Central memory CD8-positive, alpha-beta T cell (primary cell): ENCODE data around the gene PLEKHH2.

Experiments
- ATAC-seq: fragments of 150-1000 bp; cut with Tn5 transposase; replicated peaks from 2 replicates; pipeline ENCODE4 v1.10.0; 2022; ENCODE audit warnings: mild to moderate bottlenecking, moderate FRiP score, moderate number of reproducible peaks; ENCODE audit not compliant: poor library complexity, severe bottlenecking; ENCODE audit errors: extremely low read depth
- DNase-seq, 2 donors: peaks; one replicate each; pipeline ENCODE4 v3.0.0; 2021; ENCODE audit warnings: low spot score in 2 of 2
- H3K27ac Mint-ChIP-seq: one replicate; pipeline ENCODE4 v1.8.0; 2022; ENCODE audit warnings: low read depth, mild to moderate bottlenecking, moderate library complexity, mixed read lengths
- H3K27me3 Mint-ChIP-seq: one replicate; pipeline ENCODE4 v1.8.0; 2022; ENCODE audit warnings: mixed read lengths
- H3K36me3 Mint-ChIP-seq: one replicate; pipeline ENCODE4 v1.8.0; 2022; ENCODE audit warnings: mild to moderate bottlenecking, moderate library complexity, mixed read lengths; ENCODE audit not compliant: insufficient read depth
- H3K4me1 Mint-ChIP-seq: one replicate; pipeline ENCODE4 v1.8.0; 2022; ENCODE audit warnings: mixed read lengths
- H3K4me3 Mint-ChIP-seq: one replicate; pipeline ENCODE4 v1.8.0; 2022; ENCODE audit warnings: mild to moderate bottlenecking, moderate library complexity, mixed read lengths
- H3K9me3 Mint-ChIP-seq: one replicate; pipeline ENCODE4 v1.8.0; 2022; ENCODE audit warnings: mixed read lengths

The PLEKHH2 gene

DNA sequence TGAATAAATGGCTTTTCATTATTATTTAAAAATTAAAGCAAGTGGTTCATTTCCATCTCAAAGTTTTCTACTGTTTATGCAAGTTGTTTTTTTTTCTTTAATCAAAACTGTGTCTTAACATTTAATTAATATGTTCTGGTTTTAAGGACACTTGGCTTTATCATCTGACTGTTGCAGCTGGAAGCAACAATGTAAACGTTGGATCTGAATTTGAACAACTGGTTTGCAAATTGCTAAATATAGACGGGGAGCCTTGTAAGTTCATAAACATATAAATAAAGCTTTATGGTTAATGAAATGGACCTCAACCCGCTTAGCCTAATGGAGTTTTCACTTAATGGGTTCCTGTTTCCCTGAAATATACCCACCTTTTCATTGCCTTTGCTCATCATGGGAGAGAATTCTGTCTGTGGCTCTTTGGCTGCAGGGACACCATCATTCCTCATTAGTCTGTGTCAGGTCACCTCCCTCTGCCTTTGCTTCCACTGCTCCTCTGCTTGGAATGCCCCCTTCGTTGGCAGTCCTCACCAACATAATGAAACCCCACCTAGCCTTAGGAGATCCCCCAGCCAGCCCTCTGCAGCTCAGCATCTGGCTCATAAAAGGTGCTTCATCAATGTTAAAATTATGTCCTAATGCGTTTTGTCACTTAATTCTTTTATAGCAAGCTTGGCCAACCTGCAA lies 92.6 kb downstream of the PLEKHH2 start:
- DNase-seq, result no peak
- ATAC-seq, result no peak
- H3K4me3 Mint-ChIP-seq, result no peak overlapping the region

DNA sequence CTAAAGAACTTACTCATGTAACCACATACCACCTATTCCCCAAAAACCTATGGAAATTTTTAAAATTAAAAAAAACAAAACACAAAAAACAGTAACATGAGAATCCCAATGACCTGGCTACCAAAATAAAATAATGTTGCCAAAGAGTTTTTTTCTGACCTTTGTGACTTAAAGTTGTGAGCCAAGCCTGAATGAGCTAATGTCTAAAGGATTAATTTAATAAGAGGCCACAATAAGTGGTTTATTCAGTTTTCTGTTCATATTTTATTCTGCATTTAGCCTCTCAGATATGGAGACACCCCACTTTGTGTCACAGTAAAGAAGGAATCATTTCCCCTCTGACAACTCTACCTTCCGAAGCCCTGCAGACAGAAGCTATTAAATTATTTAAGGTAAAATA lies 94.2 kb downstream of the PLEKHH2 start:
- H3K36me3 Mint-ChIP-seq, result no peaks in the 10 kb centered on the region
- H3K4me1 Mint-ChIP-seq, result no peaks in the 10 kb centered on the region
- no peak overlapping the region for H3K4me3 Mint-ChIP-seq
- no peaks in the 10 kb centered on the region for H3K9me3 Mint-ChIP-seq
- DNase-seq (no peak), ATAC-seq (no peak)
- peaks cover 7% of the 10 kb centered on the region for H3K27me3 Mint-ChIP-seq
- H3K27ac Mint-ChIP-seq, result no peak overlapping the region

More for the DNA sequence above, 92.6 kb downstream of the PLEKHH2 start:
- no peaks in the 10 kb centered on the region for H3K36me3 Mint-ChIP-seq
- H3K4me1 Mint-ChIP-seq, result no peaks in the 10 kb centered on the region
- no peak overlapping the region for H3K27ac Mint-ChIP-seq
- no peaks in the 10 kb centered on the region for H3K9me3 Mint-ChIP-seq
- H3K27me3 Mint-ChIP-seq, result no peaks in the 10 kb centered on the region

DNA sequence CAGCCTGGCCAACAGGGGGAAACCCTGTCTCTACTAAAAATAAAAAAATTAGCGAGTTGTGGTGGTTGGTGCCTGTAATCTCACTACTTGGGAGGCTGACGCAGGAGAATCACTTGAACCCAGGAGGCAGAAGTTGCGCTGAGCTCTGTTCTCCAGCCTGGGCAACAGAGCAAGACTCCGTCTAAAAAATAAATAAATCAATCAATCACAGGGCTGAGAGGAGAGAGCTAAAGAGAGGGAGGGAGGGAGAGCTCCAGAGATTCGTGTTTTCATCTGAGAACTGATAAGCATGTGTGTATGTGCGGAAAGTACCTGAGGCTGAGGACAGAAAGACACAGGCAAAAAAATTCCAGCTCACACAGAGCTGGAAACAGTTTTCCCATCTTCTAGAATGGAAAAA lies 99.6 kb downstream of the PLEKHH2 start:
- Mint-ChIP-seq H3K4me1 (no peaks in the 10 kb centered on the region), H3K27ac (no peak overlapping the region), H3K27me3 (peaks cover 20% of the 10 kb centered on the region), H3K36me3 (no peaks in the 10 kb centered on the region), H3K9me3 (no peaks in the 10 kb centered on the region), H3K4me3 (no peak overlapping the region)
- ATAC-seq (no peak), DNase-seq (no peak)

- H3K27ac Mint-ChIP-seq, result no peak overlapping the region
- no peak for DNase-seq
- H3K9me3 Mint-ChIP-seq, result no peaks in the 10 kb centered on the region
- no peaks in the 10 kb centered on the region for H3K36me3 Mint-ChIP-seq
- H3K27me3 Mint-ChIP-seq, result peaks cover 20% of the 10 kb centered on the region
- H3K4me3 Mint-ChIP-seq, result no peak overlapping the region
- H3K4me1 Mint-ChIP-seq, result no peaks in the 10 kb centered on the region
- ATAC-seq, result no peak
These were observed 100.2 kb downstream of the PLEKHH2 start for GRCh38 chr2:43737097-43737854.

GRCh38 chr2:43737855-43738254 lies 100.8 kb downstream of the PLEKHH2 start:
- no peaks in the 10 kb centered on the region for H3K9me3 Mint-ChIP-seq
- no peak for DNase-seq
- no peak for ATAC-seq
- H3K27me3 Mint-ChIP-seq, result peaks cover 20% of the 10 kb centered on the region
- H3K4me3 Mint-ChIP-seq, result no peak overlapping the region
- no peaks in the 10 kb centered on the region for H3K4me1 Mint-ChIP-seq
- H3K27ac Mint-ChIP-seq, result no peak overlapping the region
- no peaks in the 10 kb centered on the region for H3K36me3 Mint-ChIP-seq

DNA sequence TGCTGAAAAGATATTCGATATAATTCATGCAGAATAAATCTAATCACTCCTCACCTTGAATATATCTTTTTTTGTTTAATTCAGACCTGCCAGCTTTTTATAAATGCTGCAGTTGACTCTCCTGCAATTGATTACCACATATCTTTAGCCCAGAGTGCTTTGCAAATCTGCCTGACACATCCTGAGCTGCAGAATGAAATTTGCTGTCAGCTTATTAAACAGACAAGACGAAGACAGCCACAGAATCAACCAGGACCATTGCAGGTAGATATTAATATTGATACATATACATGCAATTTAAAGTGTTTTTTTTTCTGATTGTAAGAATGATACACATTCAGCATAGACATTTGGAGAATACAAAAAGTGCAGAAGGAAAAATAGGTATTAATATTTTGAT lies 101.2 kb downstream of the PLEKHH2 start:
- no peak overlapping the region for H3K4me3 Mint-ChIP-seq
- DNase-seq, result no peak
- no peaks in the 10 kb centered on the region for H3K36me3 Mint-ChIP-seq
- H3K27me3 Mint-ChIP-seq, result peaks cover 20% of the 10 kb centered on the region
- no peaks in the 10 kb centered on the region for H3K9me3 Mint-ChIP-seq
- H3K4me1 Mint-ChIP-seq, result no peaks in the 10 kb centered on the region
- ATAC-seq, result no peak
- H3K27ac Mint-ChIP-seq, result no peak overlapping the region

GRCh38 chr2:43743706-43744105 lies 106.6 kb downstream of the PLEKHH2 start:
- H3K9me3 Mint-ChIP-seq, result no peaks in the 10 kb centered on the region
- ATAC-seq (no peak), DNase-seq (no peak)
- H3K27ac Mint-ChIP-seq, result no peak overlapping the region
- no peaks in the 10 kb centered on the region for H3K4me1 Mint-ChIP-seq
- peaks cover 10% of the 10 kb centered on the region for H3K27me3 Mint-ChIP-seq
- no peaks in the 10 kb centered on the region for H3K36me3 Mint-ChIP-seq
- no peak overlapping the region for H3K4me3 Mint-ChIP-seq

DNA sequence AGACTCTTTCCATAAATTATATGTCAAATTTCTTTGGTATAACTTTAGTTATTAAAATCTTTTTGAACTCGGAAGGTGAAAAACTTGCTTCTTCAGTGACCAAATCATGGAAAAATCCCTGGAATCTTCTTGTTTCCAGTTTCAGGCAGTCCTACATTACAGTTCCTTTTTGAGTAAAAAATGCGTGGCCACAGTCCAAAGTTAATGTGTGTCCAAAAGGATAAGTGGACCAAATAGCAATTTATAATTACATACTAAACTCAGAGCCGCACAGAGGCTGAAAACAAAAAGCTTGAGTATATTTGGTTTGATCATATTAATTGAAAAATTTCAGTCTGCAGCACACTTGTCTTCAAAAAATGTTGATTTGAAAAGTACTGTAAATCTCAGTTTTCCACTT lies 108.4 kb downstream of the PLEKHH2 start:
- H3K9me3 Mint-ChIP-seq, result no peaks in the 10 kb centered on the region
- no peaks in the 10 kb centered on the region for H3K4me1 Mint-ChIP-seq
- no peak for ATAC-seq
- no peak overlapping the region for H3K4me3 Mint-ChIP-seq
- H3K27me3 Mint-ChIP-seq, result no peaks in the 10 kb centered on the region
- no peaks in the 10 kb centered on the region for H3K36me3 Mint-ChIP-seq
- H3K27ac Mint-ChIP-seq, result no peak overlapping the region
- DNase-seq, result no peak

- DNase-seq (no peak), ATAC-seq (no peak)
- Mint-ChIP-seq H3K4me3 (no peak overlapping the region), H3K4me1 (no peaks in the 10 kb centered on the region), H3K9me3 (no peaks in the 10 kb centered on the region), H3K27me3 (no peaks in the 10 kb centered on the region), H3K27ac (no peak overlapping the region), H3K36me3 (no peaks in the 10 kb centered on the region)
These were observed 111.3 kb downstream of the PLEKHH2 start for GRCh38 chr2:43748333-43748732.

- no peaks in the 10 kb centered on the region for H3K27me3 Mint-ChIP-seq
- H3K4me1 Mint-ChIP-seq, result no peaks in the 10 kb centered on the region
- no peak overlapping the region for H3K4me3 Mint-ChIP-seq
- DNase-seq, result no peak
- ATAC-seq, result no peak
- no peaks in the 10 kb centered on the region for H3K36me3 Mint-ChIP-seq
- H3K27ac Mint-ChIP-seq, result no peak overlapping the region
- H3K9me3 Mint-ChIP-seq, result no peaks in the 10 kb centered on the region
These were observed 112.5 kb downstream of the PLEKHH2 start for GRCh38 chr2:43749583-43749982.

DNA sequence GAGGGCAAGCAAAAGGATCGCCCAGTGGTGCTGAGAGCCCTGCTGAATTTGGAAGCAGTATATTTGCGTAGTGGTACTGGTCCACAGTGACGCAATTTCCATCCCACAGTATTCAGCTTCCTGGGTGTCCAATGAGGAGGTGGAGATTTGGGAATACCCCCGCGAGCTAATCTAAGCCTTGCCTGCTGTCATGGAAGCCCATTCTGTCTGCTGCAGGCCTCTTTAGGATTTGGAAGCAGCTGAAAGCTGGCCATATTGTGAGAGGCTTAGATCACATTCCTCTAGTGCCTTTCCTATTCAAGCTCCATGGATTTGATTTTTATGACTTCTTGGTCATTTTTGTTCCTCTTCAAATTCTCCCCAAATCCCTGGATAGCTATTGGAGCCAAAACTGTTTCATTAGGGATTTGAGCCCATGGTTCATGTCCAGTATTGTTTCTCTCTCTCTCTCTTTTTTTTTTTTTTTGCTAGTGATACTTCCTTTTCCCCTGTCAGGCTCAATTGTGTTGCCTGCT lies 114.5 kb downstream of the PLEKHH2 start:
- H3K27ac Mint-ChIP-seq, result no peak overlapping the region
- no peak for ATAC-seq
- H3K36me3 Mint-ChIP-seq, result no peaks in the 10 kb centered on the region
- no peaks in the 10 kb centered on the region for H3K4me1 Mint-ChIP-seq
- no peak overlapping the region for H3K4me3 Mint-ChIP-seq
- no peaks in the 10 kb centered on the region for H3K27me3 Mint-ChIP-seq
- H3K9me3 Mint-ChIP-seq, result no peaks in the 10 kb centered on the region
- no peak for DNase-seq

DNA sequence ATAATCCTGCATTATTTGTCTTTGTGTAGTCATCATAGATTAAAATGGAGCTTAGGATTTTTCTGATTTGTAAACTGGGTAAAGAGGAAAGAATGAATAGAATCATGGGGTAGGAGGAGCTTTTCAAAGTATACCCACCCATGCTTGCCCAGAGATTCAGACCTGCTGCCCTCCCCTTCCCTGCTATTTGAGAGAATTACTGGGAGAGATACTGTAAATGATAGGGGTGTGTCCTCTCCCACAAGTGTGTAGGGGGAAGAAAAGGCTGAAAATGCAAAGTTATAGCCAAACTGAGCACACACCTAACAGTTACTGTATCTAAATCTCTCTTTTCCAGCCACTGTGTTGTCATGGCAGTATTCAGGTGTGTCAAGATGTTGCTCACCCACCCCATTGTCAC lies 115.2 kb downstream of the PLEKHH2 start:
- DNase-seq, result no peak
- H3K4me1 Mint-ChIP-seq, result no peaks in the 10 kb centered on the region
- H3K4me3 Mint-ChIP-seq, result no peak overlapping the region
- no peak for ATAC-seq
- H3K27ac Mint-ChIP-seq, result no peak overlapping the region
- no peaks in the 10 kb centered on the region for H3K9me3 Mint-ChIP-seq
- no peaks in the 10 kb centered on the region for H3K27me3 Mint-ChIP-seq
- no peaks in the 10 kb centered on the region for H3K36me3 Mint-ChIP-seq

- Mint-ChIP-seq H3K27me3 (no peaks in the 10 kb centered on the region), H3K36me3 (no peaks in the 10 kb centered on the region), H3K4me3 (no peak overlapping the region), H3K4me1 (no peaks in the 10 kb centered on the region), H3K27ac (no peak overlapping the region), H3K9me3 (no peaks in the 10 kb centered on the region)
- DNase-seq (no peak), ATAC-seq (no peak)
These were observed 117.1 kb downstream of the PLEKHH2 start for GRCh38 chr2:43754180-43754579.
